Measurements from ENCODE around the gene UPP2.

UPP2 gene

GRCh38 chr2:158101384-158101926 is at the start of gene UPP2:
TSS of gene UPP2 (plus strand) at chr2:158101876. CDS start at chr2:158102064, 188 bp downstream.
- no peak for DNase-seq (ENCODE audit: low read depth)
- no peak for TF ChIP-seq CTCF (conservative IDR thresholded peaks at IDR 0.05; ENCODE audit: low read depth, low read length)
- H3K4me3 ChIP-seq (ENCODE audit: low read length), result no peak within 1 kb of the TSS

GRCh38 chr2:158052761-158053160 is 48.9 kb upstream of the UPP2 start:
- H3K4me3 ChIP-seq (ENCODE audit: low read length), result no peak overlapping the region
- TF ChIP-seq CTCF (conservative IDR thresholded peaks at IDR 0.05; ENCODE audit: low read depth, low read length), result no peak
- DNase-seq (ENCODE audit: low read depth), result no peak

GRCh38 chr2:158056875-158057274 is 44.8 kb upstream of the UPP2 start:
- DNase-seq (ENCODE audit: low read depth), result no peak
- H3K4me3 ChIP-seq (ENCODE audit: low read length), result no peak overlapping the region
- TF ChIP-seq CTCF (conservative IDR thresholded peaks at IDR 0.05; ENCODE audit: low read depth, low read length), result no peak

- DNase-seq (ENCODE audit: low read depth), result no peak
- TF ChIP-seq CTCF (conservative IDR thresholded peaks at IDR 0.05; ENCODE audit: low read depth, low read length), result no peak
- no peak overlapping the region for H3K4me3 ChIP-seq (ENCODE audit: low read length)
Observed at GRCh38 chr2:158060160-158060834, 41.4 kb upstream of the UPP2 start.

GRCh38 chr2:158060835-158061435 is 40.7 kb upstream of the UPP2 start:
- peak; percentile 90 for DNase-seq (ENCODE audit: low read depth)
- no peak for TF ChIP-seq CTCF (conservative IDR thresholded peaks at IDR 0.05; ENCODE audit: low read depth, low read length)
- H3K4me3 ChIP-seq (ENCODE audit: low read length), result no peak overlapping the region

- no peak overlapping the region for H3K4me3 ChIP-seq (ENCODE audit: low read length)
- TF ChIP-seq CTCF (conservative IDR thresholded peaks at IDR 0.05; ENCODE audit: low read depth, low read length), result no peak
- DNase-seq (ENCODE audit: low read depth), result no peak
Observed at GRCh38 chr2:158061763-158062162, 39.9 kb upstream of the UPP2 start.
